HepG2 (cell line): Measurements from ENCODE around the gene C11orf71. TPM values are rescaled to one million over a fixed set of nuclear protein-coding genes. Genes with fewer than 3 reads are reported as not detected.

Experiments
- ATAC-seq: fragments of 200-7000 bp; cut with Tn5 transposase; 3 replicates; pipeline ENCODE4 v1.9.1; 2020; ENCODE audit warnings: mild to moderate bottlenecking, moderate library complexity
- BruUV-seq: library from RNA; stranded (reverse); fragments of 400-500 nt; replicated peaks from 2 replicates; lab custom pipeline; 2021; lab: Mats Ljungman, UMichigan
- CTCF ChIA-PET: fragments of 300-600 bp; formaldehyde crosslinking; extraction: SDS; loops from one replicate; lab custom pipeline; 2021; ENCODE audit warnings: low total read pairs, inconsistent platforms, low intra/inter-chr PET ratio; lab: Yijun Ruan, JAX
- POLR2A ChIA-PET: fragments of 350-600 bp; sonication (Branson Sonifier 250); formaldehyde crosslinking; loops from one replicate; lab custom pipeline; 2020; ENCODE audit warnings: antibody characterized with exemption, inconsistent platforms; lab: Yijun Ruan, JAX
- DNase-seq: peaks from one replicate; pipeline ENCODE4 v3.0.0-alpha.2; 2015; ENCODE audit warnings: low spot score
- FAIRE-seq: peaks from 3 replicates; lab custom pipeline; 2011; peaks lifted over from hg19 to GRCh38; lab: Jason Lieb, UNC
- H2AFZ ChIP-seq: one replicate; pipeline ENCODE4 v1.6.1; 2011; ENCODE audit warnings: low read length, inconsistent platforms
- H3K27ac ChIP-seq: fragments of 300-600 bp; 3 replicates; pipeline ENCODE4 v1.8.0; 2011; ENCODE audit warnings: mixed run types, mild to moderate bottlenecking, mixed read lengths, low read length, inconsistent platforms; ENCODE audit not compliant: insufficient read depth; ENCODE audit errors: extremely low read length
- H3K27me3 ChIP-seq, 2 experiments: fragments of 200-600 bp in 1 of 2; 2 replicates in 1 of 2; 3 replicates in 1 of 2; pipeline versions ENCODE4 v1.6.0 to v1.8.0; 2011; ENCODE audit warnings: low read length in 2 of 2, mild to moderate bottlenecking in 2 of 2, moderate library complexity in 2 of 2, inconsistent platforms in 1 of 2; ENCODE audit not compliant: insufficient read depth in 2 of 2, control insufficient read depth in 1 of 2
- H3K36me3 ChIP-seq, 2 experiments: fragments of 200-600 bp in 1 of 2; replicated peaks in 1 of 2; 2 replicates in 1 of 2; 3 replicates in 1 of 2; pipeline versions ENCODE4 v1.5.1 to v1.8.0; 2011; ENCODE audit warnings: low read length in 2 of 2, inconsistent platforms in 1 of 2; ENCODE audit not compliant: insufficient read depth in 2 of 2, control insufficient read depth in 1 of 2
- H3K4me1 ChIP-seq: 2 replicates; pipeline ENCODE4 v1.5.1; 2012; ENCODE audit warnings: low read length, inconsistent platforms; ENCODE audit not compliant: insufficient read depth
- H3K4me2 ChIP-seq: 2 replicates; pipeline ENCODE4 v1.6.0; 2011; ENCODE audit warnings: low read depth, low read length, inconsistent platforms
- H3K4me3 ChIP-seq, 3 experiments: fragments of 200-600 bp in 1 of 3; sonication (generic), shearing (Covaris generic) in 1 of 3; replicated peaks in 1 of 3; 2 replicates each; pipeline ENCODE4 v1.5.1; 2011 to 2016; ENCODE audit warnings: low read length in 3 of 3, inconsistent platforms in 2 of 3, low read depth in 2 of 3, mild to moderate bottlenecking in 2 of 3, control low read depth in 1 of 3, mixed read lengths in 1 of 3; ENCODE audit not compliant: insufficient read depth in 1 of 3
- H3K79me2 ChIP-seq: one replicate; pipeline ENCODE4 v1.6.1; 2011; ENCODE audit warnings: low read length, inconsistent platforms; ENCODE audit not compliant: insufficient read depth
- H3K9ac ChIP-seq: 2 replicates; pipeline ENCODE4 v1.6.0; 2011; ENCODE audit warnings: mild to moderate bottlenecking, low read depth, low read length, inconsistent platforms; ENCODE audit not compliant: insufficient read depth
- H3K9me3 ChIP-seq: 2 replicates; pipeline ENCODE4 v1.5.1; 2012; ENCODE audit warnings: mild to moderate bottlenecking, low read length
- H4K20me1 ChIP-seq: 2 replicates; pipeline ENCODE4 v1.6.0; 2011; ENCODE audit warnings: inconsistent platforms, mild to moderate bottlenecking, low read length, moderate library complexity; ENCODE audit not compliant: insufficient read depth
- AKAP8 ChIP-seq: sonication (generic); formaldehyde crosslinking; IDR thresholded peaks from 2 replicates; pipeline ENCODE4 v1.5.1; 2020; ENCODE audit warnings: mild to moderate bottlenecking, missing genetic modification reagents
- ATF3 ChIP-seq: sonication (generic); formaldehyde crosslinking; IDR thresholded peaks from 2 replicates; pipeline ENCODE4 v1.4.0; 2020; ENCODE audit warnings: missing genetic modification reagents
- CSRNP1 ChIP-seq: sonication (generic); formaldehyde crosslinking; IDR thresholded peaks from 2 replicates; pipeline ENCODE4 v1.8.1; 2023; ENCODE audit warnings: mild to moderate bottlenecking, missing genetic modification reagents
- EED ChIP-seq: sonication (generic); formaldehyde crosslinking; IDR thresholded peaks from 2 replicates; pipeline ENCODE4 v1.5.0; 2020; ENCODE audit warnings: mild to moderate bottlenecking, missing genetic modification reagents
- HMG20A ChIP-seq: IDR thresholded peaks from 2 replicates; pipeline ENCODE4 v1.6.1; 2016; ENCODE audit warnings: borderline replicate concordance
- HNRNPLL ChIP-seq: fragments of 200-400 bp; formaldehyde crosslinking; IDR thresholded peaks from 2 replicates; pipeline ENCODE4 v1.6.1; 2017; ENCODE audit warnings: mild to moderate bottlenecking, low read depth, low read length; ENCODE audit not compliant: poor library complexity, severe bottlenecking
- HOXD1 ChIP-seq: sonication (generic); formaldehyde crosslinking; IDR thresholded peaks from 2 replicates; pipeline ENCODE4 v1.5.0; 2020; ENCODE audit warnings: missing genetic modification reagents
- KDM2A ChIP-seq: sonication (generic); formaldehyde crosslinking; IDR thresholded peaks from 2 replicates; pipeline ENCODE4 v1.4.0; 2020; ENCODE audit warnings: low read depth, missing genetic modification reagents, borderline replicate concordance
- PPARG ChIP-seq: conservative IDR thresholded peaks from 2 replicates; pipeline ENCODE4 v1.6.1; 2016; ENCODE audit warnings: missing biosample characterization, missing genetic modification reagents
- REL ChIP-seq: sonication (generic); formaldehyde crosslinking; conservative IDR thresholded peaks from 2 replicates; pipeline ENCODE4 v1.8.0; 2022; ENCODE audit warnings: mild to moderate bottlenecking, missing genetic modification reagents, moderate library complexity
- ZMYM2 ChIP-seq: sonication (generic); formaldehyde crosslinking; IDR thresholded peaks from 2 replicates; pipeline ENCODE4 v1.8.0; 2022; ENCODE audit warnings: mild to moderate bottlenecking, missing genetic modification reagents
- ZNF124 ChIP-seq: sonication (generic); formaldehyde crosslinking; IDR thresholded peaks from 2 replicates; pipeline ENCODE4 v1.4.0; 2020; ENCODE audit warnings: missing genetic modification reagents
- ZNF20 ChIP-seq: sonication (generic); formaldehyde crosslinking; IDR thresholded peaks from 2 replicates; pipeline ENCODE4 v1.4.0; 2020; ENCODE audit warnings: mild to moderate bottlenecking, moderate library complexity, missing genetic modification reagents
- ZNF800 ChIP-seq: sonication (generic); formaldehyde crosslinking; IDR thresholded peaks from 2 replicates; pipeline ENCODE4 v1.4.0; 2020; ENCODE audit warnings: missing genetic modification reagents
- WGBS: methylation state at CpG from one replicate; pipeline ENCODE4 v1.1.6; 2017; ENCODE audit warnings: low lambda C conversion rate; 5-methylcytosine and 5-hydroxymethylcytosine counted together
- in situ Hi-C: cut with HindIII; loops from 2 replicates; pipeline ENCODE4 v1.10.0; 2017; ENCODE audit warnings: low pct_unique_long_range_greater_than_20kb; ENCODE audit not compliant: extremely low pct_ligation_motif_present
- intact Hi-C: fragments of 100-400 bp; cut with micrococcal nuclease; formaldehyde crosslinking; loops from one replicate; pipeline ENCODE4 v1.10.0; 2022; ENCODE audit not compliant: unreplicated experiment
- polyA plus RNA-seq, 8 experiments: library from polyadenylated mRNA; depleted of rRNA in 3 of 8; stranded (reverse) in 7 of 8; unstranded in 1 of 8; fragments of >200 nt; fragmentation: Illumina TruSeq in 4 of 8; extraction: Trizol in 4 of 8; gene quantifications; 2 replicates each; pipeline versions ENCODE4 v1.2.1 to v1.2.3, GENCODE V29; 2011 to 2016; ENCODE audit warnings: low read depth in 4 of 8, missing spikeins in 1 of 8, mixed read lengths in 1 of 8; ENCODE audit not compliant: insufficient read depth in 1 of 8
- total RNA-seq, 5 experiments: library from RNA; depleted of rRNA; stranded (reverse); fragments of >200 nt; fragmentation: Illumina TruSeq; extraction: Trizol; gene quantifications; 2 replicates each; pipeline ENCODE4 v1.2.3, GENCODE V29; 2016; ENCODE audit warnings: low read depth in 1 of 5

C11orf71 gene
- total and polyA plus RNA-seq, 2 of the 13 experiments (the other 11 are each of a cell fraction or from before 2014, with no cell fraction given): 7.1 to 7.8 TPM

- TF ChIP-seq KDM2A (CRISPR knock-in tag): peak; percentile 79; the same call in 1 of the 2 replicates
- TF ChIP-seq EED (CRISPR knock-in tag): peak; percentile 36; the same call in 1 of the 2 replicates
- TF ChIP-seq ZMYM2: 0 out of 2 replicates have a peak, but pooled peaks have one; percentile 45
- TF ChIP-seq ZNF20 (CRISPR knock-in tag): no peak
- peak; percentile 25; the same call in 1 of the 2 replicates for TF ChIP-seq PPARG
- peak; percentile 94 for TF ChIP-seq HNRNPLL
- TF ChIP-seq HMG20A: peak; percentile 13; the same call in 1 of the 2 replicates
- peak; percentile 40 for TF ChIP-seq AKAP8 (CRISPR knock-in tag)
- no peak for TF ChIP-seq REL
Measured at GRCh38 chr11:114400216-114400914, at the start of gene C11orf71, which contains the start of gene RBM7 (continued).

- ChIA-PET CTCF (no interaction called here), POLR2A (no interaction called here)
- in situ Hi-C loops: no loop called here
- 97% methylated on average over 6 of the region's 6 CpGs for WGBS
- Histone ChIP-seq H3K4me1 (no peaks in the 10 kb centered on the region), H3K9ac (no peak overlapping the region), H3K79me2 (peaks cover 3% of the 10 kb centered on the region), H4K20me1 (no peaks in the 10 kb centered on the region), H3K9me3 (no peaks in the 10 kb centered on the region), H3K4me3 (no peak overlapping the region), H3K27me3 (no peaks in the 10 kb centered on the region), H2AFZ (no peak overlapping the region), H3K4me2 (no peak overlapping the region), H3K36me3 (peaks cover 8 to 34% of the 10 kb centered on the region in 2 experiments; a peak in 4 of 5 replicates), H3K27ac (no peak overlapping the region)
- BruUV-seq: no TSS peak
- intact Hi-C loops: no loop called here
- TF ChIP-seq ATF3 (CRISPR knock-in tag) (no peak), CSRNP1 (CRISPR knock-in tag) (no peak), HOXD1 (CRISPR knock-in tag) (no peak), ZNF124 (no peak), ZNF800 (CRISPR knock-in tag) (no peak)
- no peak for ATAC-seq
- no peak for FAIRE-seq
- no peak for DNase-seq
Measured at GRCh38 chr11:114449845-114450244, 49.5 kb upstream of the C11orf71 start.
